ENCODE data around the gene ADRM1.

ADRM1 gene

DNA sequence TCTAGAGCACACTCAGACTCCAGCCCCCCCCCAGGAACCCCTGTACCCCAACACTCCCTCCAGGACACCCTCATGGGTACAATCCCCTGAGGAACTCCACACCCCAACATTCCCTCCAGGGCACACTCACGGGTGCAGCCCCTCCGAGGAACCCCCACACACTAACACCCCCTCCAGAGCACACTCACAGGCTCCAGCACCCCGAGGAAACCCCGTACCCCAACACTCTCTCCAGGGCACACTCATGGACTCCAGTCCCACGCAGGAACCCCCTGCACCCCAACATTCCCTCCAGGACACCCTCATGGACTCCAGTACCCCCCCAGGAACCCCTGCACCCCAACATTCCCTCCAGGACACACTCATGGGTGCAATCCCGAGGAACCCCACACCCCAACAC, 32.7 kb downstream of the ADRM1 start:
- H3K23ac ChIP-seq (ENCODE audit: low read length), result no peak overlapping the region
- no peak overlapping the region for H3K9ac ChIP-seq (ENCODE audit: low read length)
- no peak overlapping the region for H2BK120ac ChIP-seq (ENCODE audit: low read depth, low read length)
- H3K18ac ChIP-seq (ENCODE audit: low read length), result no peak overlapping the region
- no peaks in the 10 kb centered on the region for H3K27me3 ChIP-seq (ENCODE audit: insufficient read depth, low read length, poor library complexity)
- H3K79me2 ChIP-seq (ENCODE audit: control insufficient read depth, insufficient read depth, low read length), result no peaks in the 10 kb centered on the region
- no peak overlapping the region for H2AK5ac ChIP-seq (ENCODE audit: low read length)
- H3K36me3 ChIP-seq (ENCODE audit: control insufficient read depth, insufficient read depth, low read length), result peaks cover 8% of the 10 kb centered on the region
- no peak overlapping the region for H4K5ac ChIP-seq (ENCODE audit: low read length)
- H3K4me1 ChIP-seq (ENCODE audit: control insufficient read depth, low read depth, low read length), result no peaks in the 10 kb centered on the region
- H3K4me3 ChIP-seq (ENCODE audit: low read length), result no peak overlapping the region
- peaks cover 1% of the 10 kb centered on the region for H3K79me1 ChIP-seq (ENCODE audit: low read length)
- H2BK15ac ChIP-seq (replicated peaks; ENCODE audit: low read depth), result no peak overlapping the region
- no peak overlapping the region for H3K56ac ChIP-seq (ENCODE audit: low read length)
- WGBS (ENCODE audit: extremely low coverage, insufficient coverage, low lambda C conversion rate), result no CpG with 5 or more reads among the region's 6 CpGs
- H3K4me2 ChIP-seq (ENCODE audit: low read length), result no peak overlapping the region
- no peak overlapping the region for H4K8ac ChIP-seq (ENCODE audit: low read depth, low read length)
- no peak overlapping the region for H2BK5ac ChIP-seq (ENCODE audit: low read length)
- no peak for DNase-seq
- H3K27ac ChIP-seq (ENCODE audit: low read depth, low read length), result no peak overlapping the region
- H3K4ac ChIP-seq (ENCODE audit: low read depth, low read length), result no peak overlapping the region

DNA sequence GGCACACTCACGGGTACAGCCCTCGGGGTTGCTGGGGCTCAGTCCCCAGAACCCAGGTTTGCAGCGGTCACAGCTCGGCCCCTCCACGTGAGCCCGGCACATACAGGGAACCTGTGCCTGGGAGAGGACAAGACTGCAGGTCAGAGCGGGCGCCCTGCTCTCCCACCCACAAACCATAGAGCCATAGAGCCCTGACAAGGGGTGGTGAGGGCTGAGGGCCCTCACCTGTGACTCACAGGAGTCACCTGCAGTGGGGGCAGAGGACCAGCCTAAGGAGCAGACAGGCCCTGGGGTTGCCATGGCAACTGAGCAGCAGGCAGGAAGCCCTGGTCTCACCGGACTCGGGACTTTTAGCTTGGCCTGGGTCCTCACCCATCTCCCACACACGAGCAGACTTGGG, 33.5 kb downstream of the ADRM1 start:
- H3K4me3 ChIP-seq (ENCODE audit: low read length), result no peak overlapping the region
- DNase-seq, result peak; percentile 75
- H3K27ac ChIP-seq (ENCODE audit: low read depth, low read length), result no peak overlapping the region
- no peak overlapping the region for H2BK5ac ChIP-seq (ENCODE audit: low read length)
- H3K27me3 ChIP-seq (ENCODE audit: insufficient read depth, low read length, poor library complexity), result no peaks in the 10 kb centered on the region
- no peak overlapping the region for H2BK15ac ChIP-seq (replicated peaks; ENCODE audit: low read depth)
- H3K4me1 ChIP-seq (ENCODE audit: control insufficient read depth, low read depth, low read length), result no peaks in the 10 kb centered on the region
- H3K36me3 ChIP-seq (ENCODE audit: control insufficient read depth, insufficient read depth, low read length), result peaks cover 10% of the 10 kb centered on the region
- H3K79me1 ChIP-seq (ENCODE audit: low read length), result peaks cover 1% of the 10 kb centered on the region
- H4K5ac ChIP-seq (ENCODE audit: low read length), result no peak overlapping the region
- no peak overlapping the region for H3K9ac ChIP-seq (ENCODE audit: low read length)
- H3K18ac ChIP-seq (ENCODE audit: low read length), result no peak overlapping the region
- no peaks in the 10 kb centered on the region for H3K79me2 ChIP-seq (ENCODE audit: control insufficient read depth, insufficient read depth, low read length)
- no peak overlapping the region for H3K4me2 ChIP-seq (ENCODE audit: low read length)
- WGBS (ENCODE audit: extremely low coverage, insufficient coverage, low lambda C conversion rate), result no CpG with 5 or more reads among the region's 11 CpGs
- no peak overlapping the region for H2AK5ac ChIP-seq (ENCODE audit: low read length)
- no peak overlapping the region for H3K23ac ChIP-seq (ENCODE audit: low read length)
- no peak overlapping the region for H2BK120ac ChIP-seq (ENCODE audit: low read depth, low read length)
- no peak overlapping the region for H4K8ac ChIP-seq (ENCODE audit: low read depth, low read length)
- H3K56ac ChIP-seq (ENCODE audit: low read length), result no peak overlapping the region
- H3K4ac ChIP-seq (ENCODE audit: low read depth, low read length), result no peak overlapping the region

DNA sequence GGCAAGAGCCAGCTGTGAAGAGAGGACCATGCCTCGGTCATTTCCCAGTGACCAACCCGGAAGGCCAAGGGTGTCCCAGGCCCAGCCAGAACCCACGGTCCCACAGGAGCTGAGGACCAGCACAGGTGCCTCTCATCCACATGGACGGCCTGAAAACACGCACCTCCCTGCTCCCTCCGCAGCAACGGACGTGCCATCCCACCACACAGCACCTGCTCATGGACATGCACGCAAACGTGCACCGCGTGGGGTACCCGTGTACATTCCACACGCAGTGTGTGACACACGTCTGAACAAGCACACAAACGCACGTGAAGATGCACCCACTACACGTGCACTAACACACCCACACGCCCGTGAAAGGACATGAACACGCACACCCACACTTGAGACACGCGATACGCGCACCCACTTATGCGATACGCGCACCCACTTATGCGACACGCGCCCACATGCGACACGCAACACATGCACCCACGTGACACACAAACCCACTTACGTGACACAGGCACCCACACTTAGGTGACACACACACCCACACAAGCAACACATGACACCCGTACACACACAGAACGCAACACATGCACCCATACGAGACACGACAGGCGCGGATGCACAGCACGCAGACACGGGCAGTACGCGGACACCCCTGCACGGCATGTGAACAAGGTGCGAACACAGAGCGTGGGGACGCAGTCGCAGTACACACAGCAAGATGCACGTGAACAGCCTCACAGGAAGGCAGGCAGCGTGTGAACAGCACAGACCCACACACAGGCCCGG, 34.2 kb downstream of the ADRM1 start:
- no peak overlapping the region for H3K9ac ChIP-seq (ENCODE audit: low read length)
- no peak overlapping the region for H3K4me2 ChIP-seq (ENCODE audit: low read length)
- no peak overlapping the region for H2BK15ac ChIP-seq (replicated peaks; ENCODE audit: low read depth)
- H4K8ac ChIP-seq (ENCODE audit: low read depth, low read length), result no peak overlapping the region
- H4K5ac ChIP-seq (ENCODE audit: low read length), result no peak overlapping the region
- H3K4me3 ChIP-seq (ENCODE audit: low read length), result no peak overlapping the region
- no peak overlapping the region for H3K18ac ChIP-seq (ENCODE audit: low read length)
- no CpG with 5 or more reads among the region's 53 CpGs for WGBS (ENCODE audit: extremely low coverage, insufficient coverage, low lambda C conversion rate)
- peaks cover 10% of the 10 kb centered on the region for H3K36me3 ChIP-seq (ENCODE audit: control insufficient read depth, insufficient read depth, low read length)
- no peaks in the 10 kb centered on the region for H3K27me3 ChIP-seq (ENCODE audit: insufficient read depth, low read length, poor library complexity)
- no peaks in the 10 kb centered on the region for H3K4me1 ChIP-seq (ENCODE audit: control insufficient read depth, low read depth, low read length)
- DNase-seq, result no peak
- H3K4ac ChIP-seq (ENCODE audit: low read depth, low read length), result no peak overlapping the region
- no peak overlapping the region for H3K23ac ChIP-seq (ENCODE audit: low read length)
- H3K79me2 ChIP-seq (ENCODE audit: control insufficient read depth, insufficient read depth, low read length), result no peaks in the 10 kb centered on the region
- no peak overlapping the region for H2AK5ac ChIP-seq (ENCODE audit: low read length)
- no peak overlapping the region for H2BK5ac ChIP-seq (ENCODE audit: low read length)
- peaks cover 1% of the 10 kb centered on the region for H3K79me1 ChIP-seq (ENCODE audit: low read length)
- H3K27ac ChIP-seq (ENCODE audit: low read depth, low read length), result no peak overlapping the region
- H3K56ac ChIP-seq (ENCODE audit: low read length), result no peak overlapping the region
- H2BK120ac ChIP-seq (ENCODE audit: low read depth, low read length), result no peak overlapping the region

DNA sequence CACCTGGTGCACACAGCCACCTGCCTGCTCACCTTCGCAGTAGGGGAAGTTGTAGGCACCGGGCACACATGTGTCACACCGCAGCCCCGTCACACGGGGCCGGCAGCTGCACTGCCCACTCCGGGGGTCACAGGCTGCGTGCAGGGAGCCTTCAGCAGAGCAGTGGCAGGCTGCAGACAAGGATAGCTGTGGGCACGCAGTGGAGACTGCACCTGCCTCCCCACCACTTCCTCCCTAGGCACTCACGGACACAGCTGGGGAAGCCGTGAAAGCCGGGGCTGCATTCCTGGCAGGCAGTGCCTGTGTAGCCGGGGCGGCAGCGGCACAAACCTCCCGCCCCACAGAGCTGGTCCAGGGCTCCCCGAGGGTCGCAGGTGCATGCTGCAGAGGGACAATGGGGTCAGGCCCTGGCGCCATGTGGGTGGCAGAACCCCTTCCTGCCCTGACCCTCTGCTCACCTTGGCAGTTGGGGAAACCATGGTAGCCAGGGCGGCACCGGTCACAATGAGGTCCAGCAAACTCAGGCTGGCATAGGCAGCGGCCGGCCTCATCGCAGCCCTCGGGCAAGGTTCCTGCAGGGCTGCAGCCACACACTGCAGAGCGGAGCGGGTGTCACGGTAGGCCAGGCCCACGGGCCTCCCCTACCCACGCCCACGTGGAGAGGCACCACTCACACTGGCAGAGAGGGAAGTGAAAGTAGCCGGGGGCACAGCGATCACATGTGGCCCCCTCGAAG, 34.9 kb downstream of the ADRM1 start:
- H3K4me2 ChIP-seq (ENCODE audit: low read length), result no peak overlapping the region
- H2BK5ac ChIP-seq (ENCODE audit: low read length), result no peak overlapping the region
- H3K56ac ChIP-seq (ENCODE audit: low read length), result no peak overlapping the region
- DNase-seq, result no peak
- H3K79me1 ChIP-seq (ENCODE audit: low read length), result peaks cover 1% of the 10 kb centered on the region
- H3K36me3 ChIP-seq (ENCODE audit: control insufficient read depth, insufficient read depth, low read length), result peaks cover 10% of the 10 kb centered on the region
- no peak overlapping the region for H4K8ac ChIP-seq (ENCODE audit: low read depth, low read length)
- H3K79me2 ChIP-seq (ENCODE audit: control insufficient read depth, insufficient read depth, low read length), result no peaks in the 10 kb centered on the region
- no peak overlapping the region for H2AK5ac ChIP-seq (ENCODE audit: low read length)
- H3K27ac ChIP-seq (ENCODE audit: low read depth, low read length), result no peak overlapping the region
- H3K27me3 ChIP-seq (ENCODE audit: insufficient read depth, low read length, poor library complexity), result no peaks in the 10 kb centered on the region
- no peak overlapping the region for H3K18ac ChIP-seq (ENCODE audit: low read length)
- H3K4me1 ChIP-seq (ENCODE audit: control insufficient read depth, low read depth, low read length), result no peaks in the 10 kb centered on the region
- no peak overlapping the region for H3K23ac ChIP-seq (ENCODE audit: low read length)
- H3K9ac ChIP-seq (ENCODE audit: low read length), result no peak overlapping the region
- no peak overlapping the region for H3K4ac ChIP-seq (ENCODE audit: low read depth, low read length)
- no peak overlapping the region for H2BK120ac ChIP-seq (ENCODE audit: low read depth, low read length)
- no CpG with 5 or more reads among the region's 34 CpGs for WGBS (ENCODE audit: extremely low coverage, insufficient coverage, low lambda C conversion rate)
- no peak overlapping the region for H4K5ac ChIP-seq (ENCODE audit: low read length)
- H3K4me3 ChIP-seq (ENCODE audit: low read length), result no peak overlapping the region
- no peak overlapping the region for H2BK15ac ChIP-seq (replicated peaks; ENCODE audit: low read depth)

DNA sequence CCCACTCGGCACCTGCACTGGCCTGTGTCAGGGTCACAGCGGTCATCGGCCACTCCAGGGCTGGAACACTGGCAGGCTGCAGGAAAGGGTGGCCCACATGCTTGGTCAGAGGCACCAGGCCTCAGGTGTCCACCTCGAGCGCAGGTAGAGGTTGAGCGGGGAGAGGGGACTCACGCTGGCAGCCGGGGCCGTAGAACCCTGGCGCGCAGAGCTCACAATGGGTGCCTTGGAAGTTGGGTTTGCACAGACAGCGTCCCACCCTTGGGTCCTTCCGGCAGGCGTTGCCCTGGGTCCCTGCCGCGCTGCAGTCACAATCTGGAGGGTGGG, 35.5 kb downstream of the ADRM1 start:
- DNase-seq, result no peak
- Histone ChIP-seq H2BK15ac (replicated peaks; ENCODE audit: low read depth) (no peak overlapping the region), H4K8ac (ENCODE audit: low read depth, low read length) (no peak overlapping the region), H2BK120ac (ENCODE audit: low read depth, low read length) (no peak overlapping the region), H3K79me2 (ENCODE audit: control insufficient read depth, insufficient read depth, low read length) (no peaks in the 10 kb centered on the region), H3K4me2 (ENCODE audit: low read length) (no peak overlapping the region), H2AK5ac (ENCODE audit: low read length) (no peak overlapping the region), H3K79me1 (ENCODE audit: low read length) (peaks cover 1% of the 10 kb centered on the region), H3K4ac (ENCODE audit: low read depth, low read length) (no peak overlapping the region), H3K27me3 (ENCODE audit: insufficient read depth, low read length, poor library complexity) (no peaks in the 10 kb centered on the region), H3K23ac (ENCODE audit: low read length) (no peak overlapping the region), H2BK5ac (ENCODE audit: low read length) (no peak overlapping the region), H4K5ac (ENCODE audit: low read length) (no peak overlapping the region), H3K56ac (ENCODE audit: low read length) (no peak overlapping the region), H3K36me3 (ENCODE audit: control insufficient read depth, insufficient read depth, low read length) (peaks cover 10% of the 10 kb centered on the region), H3K9ac (ENCODE audit: low read length) (no peak overlapping the region), H3K4me3 (ENCODE audit: low read length) (no peak overlapping the region), H3K27ac (ENCODE audit: low read depth, low read length) (no peak overlapping the region), H3K4me1 (ENCODE audit: control insufficient read depth, low read depth, low read length) (no peaks in the 10 kb centered on the region), H3K18ac (ENCODE audit: low read length) (no peak overlapping the region)
- WGBS (ENCODE audit: extremely low coverage, insufficient coverage, low lambda C conversion rate), result no CpG with 5 or more reads among the region's 16 CpGs
